Smooth muscle cell (in vitro differentiated cells): ENCODE data around the gene NDUFS6. TPM values are rescaled to one million over a fixed set of nuclear protein-coding genes. Genes with fewer than 3 reads are reported as not detected.

ENCODE experiments used
- DNase-seq: peaks from one replicate; lab custom pipeline; 2025; ENCODE audit not compliant: unreplicated experiment; lab: John Stamatoyannopoulos, UW
- H2AFZ ChIP-seq: fragments of 200-600 bp; sonication (generic); 2 replicates; pipeline ENCODE4 v1.6.0; 2016; ENCODE audit warnings: antibody characterized with exemption, low read depth, mild to moderate bottlenecking
- H3F3A ChIP-seq: fragments of 200-600 bp; sonication (generic); 2 replicates; pipeline ENCODE4 v1.6.0; 2017; ENCODE audit warnings: antibody characterized with exemption, low read depth
- H3K27ac ChIP-seq: fragments of 200-600 bp; sonication (generic); 2 replicates; pipeline ENCODE4 v1.5.1; 2016; ENCODE audit warnings: low read depth, mild to moderate bottlenecking
- H3K27me3 ChIP-seq: fragments of 200-600 bp; sonication (generic); 2 replicates; pipeline ENCODE4 v1.6.1; 2016; ENCODE audit warnings: low read depth, mild to moderate bottlenecking
- H3K36me3 ChIP-seq: fragments of 200-600 bp; sonication (generic); 2 replicates; pipeline ENCODE4 v1.5.1; 2016; ENCODE audit warnings: low read depth
- H3K4me1 ChIP-seq: fragments of 200-600 bp; sonication (generic); 2 replicates; pipeline ENCODE4 v1.5.1; 2016; ENCODE audit warnings: low read depth
- H3K4me2 ChIP-seq: fragments of 200-600 bp; sonication (generic); 2 replicates; pipeline ENCODE4 v1.6.0; 2016; ENCODE audit warnings: mild to moderate bottlenecking
- H3K4me3 ChIP-seq: fragments of 200-600 bp; sonication (generic); 2 replicates; pipeline ENCODE4 v1.5.1; 2016; ENCODE audit warnings: mild to moderate bottlenecking
- H3K79me2 ChIP-seq: fragments of 200-600 bp; sonication (generic); 2 replicates; pipeline ENCODE4 v1.6.0; 2016; ENCODE audit warnings: low read depth, mild to moderate bottlenecking
- H3K9ac ChIP-seq: fragments of 200-600 bp; sonication (generic); 2 replicates; pipeline ENCODE4 v1.6.0; 2016; ENCODE audit warnings: low read depth
- H3K9me3 ChIP-seq: fragments of 200-600 bp; sonication (generic); replicated peaks from 2 replicates; pipeline ENCODE4 v1.5.1; 2016; ENCODE audit warnings: low read depth
- H4K20me1 ChIP-seq: fragments of 200-600 bp; sonication (generic); 2 replicates; pipeline ENCODE4 v1.6.0; 2016; ENCODE audit warnings: low read depth
- WGBS: methylation state at CpG from one replicate; pipeline ENCODE4 v1.1.7; 2016; ENCODE audit warnings: low lambda C conversion rate; 5-methylcytosine and 5-hydroxymethylcytosine counted together
- polyA plus RNA-seq: library from polyadenylated mRNA; unstranded; fragments of >200 nt; fragmentation: Nextera tagmentation; extraction: Ambion mirVana; gene quantifications from 2 replicates; pipeline ENCODE4 v1.2.1, GENCODE V29; 2016
- total RNA-seq: library from RNA; depleted of rRNA; stranded (reverse); fragments of >200 nt; gene quantifications from 2 replicates; pipeline ENCODE4 v1.2.3, GENCODE V29; 2014
- TF ChIP-seq, protein P1 (sequence below): fragments of 200-600 bp; sonication (generic); IDR thresholded peaks from 2 replicates; pipeline ENCODE4 v1.5.1; 2017; ENCODE audit warnings: borderline replicate concordance, mild to moderate bottlenecking, antibody characterized with exemption; ENCODE audit not compliant: insufficient read depth, poor library complexity, severe bottlenecking

The NDUFS6 gene
- total and polyA plus RNA-seq, 2 experiments from 2014 or later = 50.8 to 146 TPM

- Histone ChIP-seq H3K9ac (no peak overlapping the region), H3K27me3 (peaks cover 5% of the 10 kb centered on the region), H3K79me2 (no peaks in the 10 kb centered on the region), H3K9me3 (no peaks in the 10 kb centered on the region), H3K4me3 (no peak overlapping the region), H2AFZ (no peak overlapping the region), H3K27ac (no peak overlapping the region), H3K4me1 (peaks cover 5% of the 10 kb centered on the region), H4K20me1 (no peaks in the 10 kb centered on the region), H3F3A (no peaks in the 10 kb centered on the region), H3K4me2 (no peak overlapping the region), H3K36me3 (no peaks in the 10 kb centered on the region)
- WGBS = 75% methylated on average over 23 of the region's 23 CpGs
- TF ChIP-seq, protein P1, sequence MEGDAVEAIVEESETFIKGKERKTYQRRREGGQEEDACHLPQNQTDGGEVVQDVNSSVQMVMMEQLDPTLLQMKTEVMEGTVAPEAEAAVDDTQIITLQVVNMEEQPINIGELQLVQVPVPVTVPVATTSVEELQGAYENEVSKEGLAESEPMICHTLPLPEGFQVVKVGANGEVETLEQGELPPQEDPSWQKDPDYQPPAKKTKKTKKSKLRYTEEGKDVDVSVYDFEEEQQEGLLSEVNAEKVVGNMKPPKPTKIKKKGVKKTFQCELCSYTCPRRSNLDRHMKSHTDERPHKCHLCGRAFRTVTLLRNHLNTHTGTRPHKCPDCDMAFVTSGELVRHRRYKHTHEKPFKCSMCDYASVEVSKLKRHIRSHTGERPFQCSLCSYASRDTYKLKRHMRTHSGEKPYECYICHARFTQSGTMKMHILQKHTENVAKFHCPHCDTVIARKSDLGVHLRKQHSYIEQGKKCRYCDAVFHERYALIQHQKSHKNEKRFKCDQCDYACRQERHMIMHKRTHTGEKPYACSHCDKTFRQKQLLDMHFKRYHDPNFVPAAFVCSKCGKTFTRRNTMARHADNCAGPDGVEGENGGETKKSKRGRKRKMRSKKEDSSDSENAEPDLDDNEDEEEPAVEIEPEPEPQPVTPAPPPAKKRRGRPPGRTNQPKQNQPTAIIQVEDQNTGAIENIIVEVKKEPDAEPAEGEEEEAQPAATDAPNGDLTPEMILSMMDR = no peak
- DNase-seq = no peak
Measured at GRCh38 chr5:1836176-1836890, 35.1 kb downstream of the NDUFS6 start.

GRCh38 chr5:1836891-1837880, 36.0 kb downstream of the NDUFS6 start:
- no peak for DNase-seq
- H3K4me3 ChIP-seq = no peak overlapping the region
- TF ChIP-seq, protein P1 = no peak
- no peaks in the 10 kb centered on the region for H3F3A ChIP-seq
- H3K27ac ChIP-seq = no peak overlapping the region
- H2AFZ ChIP-seq = no peak overlapping the region
- H3K4me1 ChIP-seq = peaks cover 6% of the 10 kb centered on the region
- H3K4me2 ChIP-seq = no peak overlapping the region
- H4K20me1 ChIP-seq = no peaks in the 10 kb centered on the region
- no peaks in the 10 kb centered on the region for H3K9me3 ChIP-seq
- H3K9ac ChIP-seq = no peak overlapping the region
- no peaks in the 10 kb centered on the region for H3K36me3 ChIP-seq
- H3K79me2 ChIP-seq = no peaks in the 10 kb centered on the region
- WGBS = 92% methylated on average over 30 of the region's 32 CpGs
- peaks cover 5% of the 10 kb centered on the region for H3K27me3 ChIP-seq

GRCh38 chr5:1838013-1838412, 36.8 kb downstream of the NDUFS6 start:
- no peak overlapping the region for H3K4me2 ChIP-seq
- H3K27ac ChIP-seq = no peak overlapping the region
- no peaks in the 10 kb centered on the region for H3K9me3 ChIP-seq
- H2AFZ ChIP-seq = no peak overlapping the region
- no peaks in the 10 kb centered on the region for H3K79me2 ChIP-seq
- TF ChIP-seq, protein P1 = no peak
- peaks cover 5% of the 10 kb centered on the region for H3K27me3 ChIP-seq
- no peaks in the 10 kb centered on the region for H3K36me3 ChIP-seq
- H3K9ac ChIP-seq = no peak overlapping the region
- H4K20me1 ChIP-seq = no peaks in the 10 kb centered on the region
- H3K4me1 ChIP-seq = peaks cover 6% of the 10 kb centered on the region
- no peaks in the 10 kb centered on the region for H3F3A ChIP-seq
- DNase-seq = no peak
- no peak overlapping the region for H3K4me3 ChIP-seq
- 95% methylated on average over 9 of the region's 9 CpGs for WGBS
